Mesendoderm (in vitro differentiated cells): ENCODE results near the gene RNF217.

Source experiments
- DNase-seq: peaks from one replicate; pipeline ENCODE4 v3.0.0; 2013
- H2AK5ac ChIP-seq: 2 replicates; pipeline ENCODE4 v1.6.1; 2013; ENCODE audit warnings: low read length, inconsistent platforms
- H2BK120ac ChIP-seq: 2 replicates; pipeline ENCODE4 v1.6.1; 2013; ENCODE audit warnings: low read depth, mild to moderate bottlenecking, low read length, moderate library complexity, mixed read lengths
- H2BK15ac ChIP-seq: replicated peaks from 2 replicates; pipeline ENCODE4 v1.6.1; 2013; ENCODE audit warnings: low read depth, mild to moderate bottlenecking, moderate library complexity
- H2BK5ac ChIP-seq: 2 replicates; pipeline ENCODE4 v1.6.1; 2013; ENCODE audit warnings: low read length, inconsistent platforms
- H3K18ac ChIP-seq: 2 replicates; pipeline ENCODE4 v1.6.1; 2013; ENCODE audit warnings: mild to moderate bottlenecking, low read length, mixed read lengths
- H3K23ac ChIP-seq: one replicate; pipeline ENCODE4 v1.6.1; 2013; ENCODE audit warnings: low read length
- H3K27ac ChIP-seq: 2 replicates; pipeline ENCODE4 v1.5.1; 2013; ENCODE audit warnings: low read depth, mild to moderate bottlenecking, inconsistent platforms, low read length, moderate library complexity
- H3K27me3 ChIP-seq: 2 replicates; pipeline ENCODE4 v1.6.1; 2013; ENCODE audit warnings: low read length, control low read depth, mild to moderate bottlenecking, inconsistent platforms; ENCODE audit not compliant: insufficient read depth, poor library complexity
- H3K36me3 ChIP-seq: 2 replicates; pipeline ENCODE4 v1.6.1; 2013; ENCODE audit warnings: low read length, inconsistent platforms; ENCODE audit not compliant: control insufficient read depth, insufficient read depth
- H3K4ac ChIP-seq: one replicate; pipeline ENCODE4 v1.6.1; 2013; ENCODE audit warnings: low read depth, mild to moderate bottlenecking, low read length, moderate library complexity
- H3K4me1 ChIP-seq: 2 replicates; pipeline ENCODE4 v1.6.1; 2013; ENCODE audit warnings: low read depth, low read length, inconsistent platforms; ENCODE audit not compliant: control insufficient read depth
- H3K4me2 ChIP-seq: 2 replicates; pipeline ENCODE4 v1.6.1; 2013; ENCODE audit warnings: low read length
- H3K4me3 ChIP-seq: 2 replicates; pipeline ENCODE4 v1.5.1; 2013; ENCODE audit warnings: mild to moderate bottlenecking, low read length
- H3K56ac ChIP-seq: one replicate; pipeline ENCODE4 v1.6.1; 2013; ENCODE audit warnings: low read length
- H3K79me1 ChIP-seq: 2 replicates; pipeline ENCODE4 v1.6.1; 2013; ENCODE audit warnings: low read length, inconsistent platforms
- H3K79me2 ChIP-seq: 2 replicates; pipeline ENCODE4 v1.6.1; 2013; ENCODE audit warnings: mild to moderate bottlenecking, low read length; ENCODE audit not compliant: control insufficient read depth, insufficient read depth
- H3K9ac ChIP-seq: 2 replicates; pipeline ENCODE4 v1.6.1; 2013; ENCODE audit warnings: low read length, inconsistent platforms
- H4K5ac ChIP-seq: one replicate; pipeline ENCODE4 v1.6.1; 2013; ENCODE audit warnings: low read length
- H4K8ac ChIP-seq: one replicate; pipeline ENCODE4 v1.6.1; 2013; ENCODE audit warnings: low read depth, mild to moderate bottlenecking, control low read depth, low read length, moderate library complexity
- WGBS: extraction: QIAGEN DNeasy Blood & Tissue Kit; methylation state at CpG from one replicate; pipeline ENCODE4 v1.1.7; 2013; ENCODE audit warnings: low lambda C conversion rate, missing lambda C conversion rate; ENCODE audit not compliant: insufficient coverage; ENCODE audit errors: extremely low coverage; 5-methylcytosine and 5-hydroxymethylcytosine counted together

The RNF217 gene

GRCh38 chr6:125013938-125014660 lies 51.9 kb downstream of the RNF217 start:
- H4K5ac ChIP-seq = no peak overlapping the region
- H3K4me3 ChIP-seq = no peak overlapping the region
- H2BK15ac ChIP-seq = no peak overlapping the region
- H3K56ac ChIP-seq = no peak overlapping the region
- H2AK5ac ChIP-seq = no peak overlapping the region
- H3K79me2 ChIP-seq = no peaks in the 10 kb centered on the region
- H3K4ac ChIP-seq = no peak overlapping the region
- no peaks in the 10 kb centered on the region for H3K36me3 ChIP-seq
- no peaks in the 10 kb centered on the region for H3K27me3 ChIP-seq
- no CpG with 5 or more reads among the region's 2 CpGs for WGBS
- H2BK5ac ChIP-seq = no peak overlapping the region
- H3K27ac ChIP-seq = no peak overlapping the region
- no peak overlapping the region for H4K8ac ChIP-seq
- H3K9ac ChIP-seq = no peak overlapping the region
- no peak overlapping the region for H2BK120ac ChIP-seq
- H3K4me1 ChIP-seq = no peaks in the 10 kb centered on the region
- H3K23ac ChIP-seq = no peak overlapping the region
- peak overlapping the region; percentile 68 for H3K18ac ChIP-seq
- no peaks in the 10 kb centered on the region for H3K79me1 ChIP-seq
- no peak for DNase-seq
- H3K4me2 ChIP-seq = no peak overlapping the region

GRCh38 chr6:125014661-125014957 lies 52.4 kb downstream of the RNF217 start:
- no peak overlapping the region for H3K23ac ChIP-seq
- H3K4me1 ChIP-seq = no peaks in the 10 kb centered on the region
- H4K5ac ChIP-seq = no peak overlapping the region
- H2BK120ac ChIP-seq = no peak overlapping the region
- no peak overlapping the region for H3K18ac ChIP-seq
- no peak for DNase-seq
- no peak overlapping the region for H4K8ac ChIP-seq
- H3K36me3 ChIP-seq = no peaks in the 10 kb centered on the region
- H3K56ac ChIP-seq = no peak overlapping the region
- H3K27me3 ChIP-seq = no peaks in the 10 kb centered on the region
- H3K9ac ChIP-seq = no peak overlapping the region
- H3K79me2 ChIP-seq = no peaks in the 10 kb centered on the region
- H3K4me2 ChIP-seq = no peak overlapping the region
- no peak overlapping the region for H2BK15ac ChIP-seq
- H2BK5ac ChIP-seq = no peak overlapping the region
- no peak overlapping the region for H2AK5ac ChIP-seq
- H3K27ac ChIP-seq = no peak overlapping the region
- no peaks in the 10 kb centered on the region for H3K79me1 ChIP-seq
- no peak overlapping the region for H3K4ac ChIP-seq
- H3K4me3 ChIP-seq = no peak overlapping the region

- Histone ChIP-seq H3K9ac (no peak overlapping the region), H3K18ac (no peak overlapping the region), H3K23ac (no peak overlapping the region), H3K56ac (no peak overlapping the region), H2BK5ac (no peak overlapping the region), H3K27ac (no peak overlapping the region), H3K4ac (no peak overlapping the region), H4K5ac (no peak overlapping the region), H3K27me3 (no peaks in the 10 kb centered on the region), H3K36me3 (no peaks in the 10 kb centered on the region), H3K4me2 (no peak overlapping the region), H4K8ac (no peak overlapping the region), H3K4me1 (no peaks in the 10 kb centered on the region), H2BK120ac (no peak overlapping the region), H3K4me3 (no peak overlapping the region), H2BK15ac (no peak overlapping the region), H3K79me1 (no peaks in the 10 kb centered on the region), H3K79me2 (no peaks in the 10 kb centered on the region), H2AK5ac (no peak overlapping the region)
- no peak for DNase-seq
- no CpG with 5 or more reads among the region's 4 CpGs for WGBS
Measured at GRCh38 chr6:125015152-125015551, 52.9 kb downstream of the RNF217 start.

- H2BK120ac ChIP-seq = no peak overlapping the region
- no peaks in the 10 kb centered on the region for H3K4me1 ChIP-seq
- no peaks in the 10 kb centered on the region for H3K27me3 ChIP-seq
- H3K27ac ChIP-seq = no peak overlapping the region
- H2BK5ac ChIP-seq = no peak overlapping the region
- H4K8ac ChIP-seq = no peak overlapping the region
- no peak overlapping the region for H3K4ac ChIP-seq
- no peaks in the 10 kb centered on the region for H3K79me1 ChIP-seq
- DNase-seq = no peak
- no peak overlapping the region for H3K56ac ChIP-seq
- no peak overlapping the region for H3K18ac ChIP-seq
- H4K5ac ChIP-seq = no peak overlapping the region
- H2AK5ac ChIP-seq = no peak overlapping the region
- H2BK15ac ChIP-seq = no peak overlapping the region
- no peaks in the 10 kb centered on the region for H3K79me2 ChIP-seq
- no peak overlapping the region for H3K4me3 ChIP-seq
- no peak overlapping the region for H3K4me2 ChIP-seq
- no peak overlapping the region for H3K9ac ChIP-seq
- no peaks in the 10 kb centered on the region for H3K36me3 ChIP-seq
- H3K23ac ChIP-seq = no peak overlapping the region
Measured at GRCh38 chr6:125018136-125018535, 55.9 kb downstream of the RNF217 start.

GRCh38 chr6:125019281-125019680 lies 57.0 kb downstream of the RNF217 start:
- Histone ChIP-seq H3K4me1 (no peaks in the 10 kb centered on the region), H3K36me3 (no peaks in the 10 kb centered on the region), H2BK5ac (no peak overlapping the region), H4K5ac (no peak overlapping the region), H3K56ac (no peak overlapping the region), H3K79me1 (no peaks in the 10 kb centered on the region), H3K9ac (no peak overlapping the region), H2AK5ac (no peak overlapping the region), H3K4me2 (no peak overlapping the region), H3K23ac (no peak overlapping the region), H3K27ac (no peak overlapping the region), H3K4ac (no peak overlapping the region), H3K4me3 (no peak overlapping the region), H2BK15ac (no peak overlapping the region), H4K8ac (no peak overlapping the region), H3K27me3 (no peaks in the 10 kb centered on the region), H2BK120ac (no peak overlapping the region), H3K18ac (no peak overlapping the region), H3K79me2 (no peaks in the 10 kb centered on the region)
- 100% methylated on average over 2 of the region's 2 CpGs for WGBS
- DNase-seq = no peak

- H2BK5ac ChIP-seq = no peak overlapping the region
- no peak overlapping the region for H3K4me3 ChIP-seq
- no peak overlapping the region for H4K8ac ChIP-seq
- no peak overlapping the region for H3K56ac ChIP-seq
- H3K36me3 ChIP-seq = no peaks in the 10 kb centered on the region
- H3K79me1 ChIP-seq = peaks cover 1% of the 10 kb centered on the region
- H4K5ac ChIP-seq = no peak overlapping the region
- WGBS = no CpG with 5 or more reads among the region's 6 CpGs
- no peak overlapping the region for H3K9ac ChIP-seq
- H3K4me1 ChIP-seq = no peaks in the 10 kb centered on the region
- no peak overlapping the region for H3K23ac ChIP-seq
- H2BK15ac ChIP-seq = no peak overlapping the region
- H2BK120ac ChIP-seq = no peak overlapping the region
- no peaks in the 10 kb centered on the region for H3K27me3 ChIP-seq
- H3K4ac ChIP-seq = no peak overlapping the region
- H3K79me2 ChIP-seq = no peaks in the 10 kb centered on the region
- no peak overlapping the region for H2AK5ac ChIP-seq
- DNase-seq = peak; percentile 51
- no peak overlapping the region for H3K27ac ChIP-seq
- H3K18ac ChIP-seq = no peak overlapping the region
- H3K4me2 ChIP-seq = no peak overlapping the region
Measured at GRCh38 chr6:125019918-125020317, 57.7 kb downstream of the RNF217 start.
